HepG2 (cell line): ENCODE data around the gene DHX16. TPM values are rescaled to one million over a fixed set of nuclear protein-coding genes. Genes with fewer than 3 reads are reported as not detected.

ENCODE experiments used
- ATAC-seq: fragments of 200-7000 bp; cut with Tn5 transposase; 3 replicates; pipeline ENCODE4 v1.9.1; 2020; ENCODE audit warnings: mild to moderate bottlenecking, moderate library complexity
- BruUV-seq: library from RNA; stranded (reverse); fragments of 400-500 nt; replicated peaks from 2 replicates; lab custom pipeline; 2021; lab: Mats Ljungman, UMichigan
- CTCF ChIA-PET: fragments of 300-600 bp; formaldehyde crosslinking; extraction: SDS; loops from one replicate; lab custom pipeline; 2021; ENCODE audit warnings: low total read pairs, inconsistent platforms, low intra/inter-chr PET ratio; lab: Yijun Ruan, JAX
- POLR2A ChIA-PET: fragments of 350-600 bp; sonication (Branson Sonifier 250); formaldehyde crosslinking; loops from one replicate; lab custom pipeline; 2020; ENCODE audit warnings: antibody characterized with exemption, inconsistent platforms; lab: Yijun Ruan, JAX
- DNase-seq: peaks from one replicate; pipeline ENCODE4 v3.0.0-alpha.2; 2015; ENCODE audit warnings: low spot score
- FAIRE-seq: peaks from 3 replicates; lab custom pipeline; 2011; peaks lifted over from hg19 to GRCh38; lab: Jason Lieb, UNC
- H2AFZ ChIP-seq: one replicate; pipeline ENCODE4 v1.6.1; 2011; ENCODE audit warnings: low read length, inconsistent platforms
- H3K27ac ChIP-seq: fragments of 300-600 bp; 3 replicates; pipeline ENCODE4 v1.8.0; 2011; ENCODE audit warnings: mixed run types, mild to moderate bottlenecking, mixed read lengths, low read length, inconsistent platforms; ENCODE audit not compliant: insufficient read depth; ENCODE audit errors: extremely low read length
- H3K27me3 ChIP-seq, 2 experiments: fragments of 200-600 bp in 1 of 2; 2 replicates in 1 of 2; 3 replicates in 1 of 2; pipeline versions ENCODE4 v1.6.0 to v1.8.0; 2011; ENCODE audit warnings: low read length in 2 of 2, mild to moderate bottlenecking in 2 of 2, moderate library complexity in 2 of 2, inconsistent platforms in 1 of 2; ENCODE audit not compliant: insufficient read depth in 2 of 2, control insufficient read depth in 1 of 2
- H3K36me3 ChIP-seq, 2 experiments: fragments of 200-600 bp in 1 of 2; replicated peaks in 1 of 2; 2 replicates in 1 of 2; 3 replicates in 1 of 2; pipeline versions ENCODE4 v1.5.1 to v1.8.0; 2011; ENCODE audit warnings: low read length in 2 of 2, inconsistent platforms in 1 of 2; ENCODE audit not compliant: insufficient read depth in 2 of 2, control insufficient read depth in 1 of 2
- H3K4me1 ChIP-seq: 2 replicates; pipeline ENCODE4 v1.5.1; 2012; ENCODE audit warnings: low read length, inconsistent platforms; ENCODE audit not compliant: insufficient read depth
- H3K4me2 ChIP-seq: 2 replicates; pipeline ENCODE4 v1.6.0; 2011; ENCODE audit warnings: low read depth, low read length, inconsistent platforms
- H3K4me3 ChIP-seq, 3 experiments: fragments of 200-600 bp in 1 of 3; sonication (generic), shearing (Covaris generic) in 1 of 3; replicated peaks in 1 of 3; 2 replicates each; pipeline ENCODE4 v1.5.1; 2011 to 2016; ENCODE audit warnings: low read length in 3 of 3, inconsistent platforms in 2 of 3, low read depth in 2 of 3, mild to moderate bottlenecking in 2 of 3, control low read depth in 1 of 3, mixed read lengths in 1 of 3; ENCODE audit not compliant: insufficient read depth in 1 of 3
- H3K79me2 ChIP-seq: one replicate; pipeline ENCODE4 v1.6.1; 2011; ENCODE audit warnings: low read length, inconsistent platforms; ENCODE audit not compliant: insufficient read depth
- H3K9ac ChIP-seq: 2 replicates; pipeline ENCODE4 v1.6.0; 2011; ENCODE audit warnings: mild to moderate bottlenecking, low read depth, low read length, inconsistent platforms; ENCODE audit not compliant: insufficient read depth
- H3K9me3 ChIP-seq: 2 replicates; pipeline ENCODE4 v1.5.1; 2012; ENCODE audit warnings: mild to moderate bottlenecking, low read length
- H4K20me1 ChIP-seq: 2 replicates; pipeline ENCODE4 v1.6.0; 2011; ENCODE audit warnings: inconsistent platforms, mild to moderate bottlenecking, low read length, moderate library complexity; ENCODE audit not compliant: insufficient read depth
- ATF7 ChIP-seq, 2 experiments: fragments of 450-650 bp in 1 of 2; sonication (generic) in 1 of 2; formaldehyde crosslinking in 1 of 2; IDR thresholded peaks; 2 replicates each; pipeline versions ENCODE4 v1.4.0 to v1.6.1; 2016 to 2020; ENCODE audit warnings: antibody characterized with exemption in 1 of 2, mild to moderate bottlenecking in 1 of 2, missing genetic modification reagents in 1 of 2
- BRD4 ChIP-seq: sonication (generic); formaldehyde crosslinking; IDR thresholded peaks from 2 replicates; pipeline ENCODE4 v1.4.0; 2020; ENCODE audit warnings: missing genetic modification reagents
- CCAR2 ChIP-seq: fragments of 200-400 bp; formaldehyde crosslinking; optimal IDR thresholded peaks from 2 replicates; pipeline ENCODE3; 2018; ENCODE audit warnings: low read depth, mild to moderate bottlenecking, low read length, moderate library complexity
- CTCF ChIP-seq: sonication (generic); formaldehyde crosslinking; IDR thresholded peaks from 2 replicates; pipeline ENCODE4 v1.5.0; 2020; ENCODE audit warnings: mild to moderate bottlenecking, missing genetic modification reagents, moderate library complexity
- EEA1 ChIP-seq: sonication (generic); formaldehyde crosslinking; IDR thresholded peaks from 2 replicates; pipeline ENCODE4 v1.5.1; 2020; ENCODE audit warnings: mild to moderate bottlenecking, missing genetic modification reagents, borderline replicate concordance
- GPN1 ChIP-seq: sonication (generic); formaldehyde crosslinking; IDR thresholded peaks from 2 replicates; pipeline ENCODE4 v1.5.1; 2020; ENCODE audit warnings: missing genetic modification reagents, borderline replicate concordance
- HDAC6 ChIP-seq: fragments of 200-600 bp; sonication (generic); IDR thresholded peaks from 2 replicates; pipeline ENCODE4 v1.7.0; 2017; ENCODE audit warnings: mild to moderate bottlenecking, antibody characterized with exemption, low read length, low read depth
- HNRNPH1 ChIP-seq: fragments of 200-400 bp; formaldehyde crosslinking; optimal IDR thresholded peaks from 2 replicates; pipeline ENCODE3; 2017; ENCODE audit warnings: mild to moderate bottlenecking, low read depth, low read length
- POLR2G ChIP-seq: fragments of 200-400 bp; formaldehyde crosslinking; IDR thresholded peaks from 2 replicates; pipeline ENCODE4 v1.6.1; 2018; ENCODE audit warnings: mild to moderate bottlenecking, low read depth, low read length, moderate library complexity
- PTBP1 ChIP-seq: fragments of 200-400 bp; formaldehyde crosslinking; IDR thresholded peaks from 2 replicates; pipeline ENCODE4 v1.6.1; 2018; ENCODE audit warnings: low read length, low read depth; ENCODE audit not compliant: poor library complexity, severe bottlenecking
- RBM39 ChIP-seq: fragments of 200-400 bp; formaldehyde crosslinking; IDR thresholded peaks from one replicate; pipeline ENCODE4 v1.6.1; 2018; ENCODE audit warnings: antibody characterized with exemption, mild to moderate bottlenecking, low read depth, low read length; ENCODE audit not compliant: poor library complexity, severe bottlenecking
- UBTF ChIP-seq: sonication (generic); formaldehyde crosslinking; IDR thresholded peaks from 2 replicates; pipeline ENCODE4 v1.4.0; 2020; ENCODE audit warnings: mild to moderate bottlenecking, missing genetic modification reagents
- ZFAT ChIP-seq: sonication (generic); formaldehyde crosslinking; conservative IDR thresholded peaks from 2 replicates; pipeline ENCODE4 v1.8.1; 2023; ENCODE audit warnings: missing genetic modification reagents, inconsistent platforms
- ZFP90 ChIP-seq: sonication (generic); formaldehyde crosslinking; IDR thresholded peaks from 2 replicates; pipeline ENCODE4 v1.8.0; 2022; ENCODE audit warnings: missing genetic modification reagents, mild to moderate bottlenecking, inconsistent platforms, borderline replicate concordance
- ZNF343 ChIP-seq: sonication (generic); formaldehyde crosslinking; IDR thresholded peaks from 2 replicates; pipeline ENCODE4 v1.4.0; 2020; ENCODE audit warnings: mild to moderate bottlenecking, missing genetic modification reagents
- ZNF350 ChIP-seq: sonication (generic); formaldehyde crosslinking; IDR thresholded peaks from 2 replicates; pipeline ENCODE4 v1.4.0; 2020; ENCODE audit warnings: mild to moderate bottlenecking, low read depth, missing genetic modification reagents, borderline replicate concordance
- ZNF674 ChIP-seq: sonication (generic); formaldehyde crosslinking; IDR thresholded peaks from 2 replicates; pipeline ENCODE4 v1.5.0; 2020; ENCODE audit warnings: low read depth, mild to moderate bottlenecking, missing genetic modification reagents
- ZNF768 ChIP-seq: sonication (generic); formaldehyde crosslinking; IDR thresholded peaks from 2 replicates; pipeline ENCODE4 v1.4.0; 2020; ENCODE audit warnings: missing genetic modification reagents
- ZSCAN29 ChIP-seq: sonication (generic); formaldehyde crosslinking; conservative IDR thresholded peaks from 2 replicates; pipeline ENCODE4 v1.4.0; 2020; ENCODE audit warnings: mild to moderate bottlenecking, missing genetic modification reagents
- WGBS: methylation state at CpG from one replicate; pipeline ENCODE4 v1.1.6; 2017; ENCODE audit warnings: low lambda C conversion rate; 5-methylcytosine and 5-hydroxymethylcytosine counted together
- in situ Hi-C: cut with HindIII; loops from 2 replicates; pipeline ENCODE4 v1.10.0; 2017; ENCODE audit warnings: low pct_unique_long_range_greater_than_20kb; ENCODE audit not compliant: extremely low pct_ligation_motif_present
- intact Hi-C: fragments of 100-400 bp; cut with micrococcal nuclease; formaldehyde crosslinking; loops from one replicate; pipeline ENCODE4 v1.10.0; 2022; ENCODE audit not compliant: unreplicated experiment
- polyA plus RNA-seq, 8 experiments: library from polyadenylated mRNA; depleted of rRNA in 3 of 8; stranded (reverse) in 7 of 8; unstranded in 1 of 8; fragments of >200 nt; fragmentation: Illumina TruSeq in 4 of 8; extraction: Trizol in 4 of 8; gene quantifications; 2 replicates each; pipeline versions ENCODE4 v1.2.1 to v1.2.3, GENCODE V29; 2011 to 2016; ENCODE audit warnings: low read depth in 4 of 8, missing spikeins in 1 of 8, mixed read lengths in 1 of 8; ENCODE audit not compliant: insufficient read depth in 1 of 8
- total RNA-seq, 5 experiments: library from RNA; depleted of rRNA; stranded (reverse); fragments of >200 nt; fragmentation: Illumina TruSeq; extraction: Trizol; gene quantifications; 2 replicates each; pipeline ENCODE4 v1.2.3, GENCODE V29; 2016; ENCODE audit warnings: low read depth in 1 of 5

DHX16 gene
- total and polyA plus RNA-seq, 2 of the 13 experiments (the other 11 are each of a cell fraction or from before 2014, with no cell fraction given), result 57.0 to 58.5 TPM

- Histone ChIP-seq H3K4me2 (peak overlapping the region; percentile 66), H3K27me3 (no peaks in the 10 kb centered on the region; a peak in 1 of 5 replicates), H3K4me3 (peak overlapping the region; percentile 89 to 94 (median 90)), H3K79me2 (peaks cover 46% of the 10 kb centered on the region), H4K20me1 (peaks cover 43% of the 10 kb centered on the region), H3K36me3 (peaks cover 13 to 35% of the 10 kb centered on the region in 2 experiments), H2AFZ (no peak overlapping the region), H3K9me3 (no peaks in the 10 kb centered on the region), H3K9ac (peak overlapping the region; percentile 96), H3K4me1 (peaks cover 63% of the 10 kb centered on the region), H3K27ac (peak overlapping the region; percentile 96)
- ATAC-seq (no peak), DNase-seq (peak; percentile 57), FAIRE-seq (no peak)
- POLR2A ChIA-PET, result interaction anchor here (0.6 to 5.0 kb wide), 23 partner anchors 10 to 262 kb away, joined by 3 to 92 read pairs (median 9); partner anchors contain the start of genes DHX16, FLOT1, IER3 and MRPS18B
- under 1% methylated on average over 29 of the region's 29 CpGs for WGBS
- BruUV-seq, result TSS peak; percentile 61
- CTCF ChIA-PET, result interaction anchor here (1.0 to 3.5 kb wide), 3 partner anchors 38 to 48 kb away, joined by 4 to 130 read pairs (median 4); partner anchors contain the start of gene DHX16
- in situ Hi-C loops (loop anchor here (5.0 to 10.0 kb wide), 2 partner anchors 43 to 236 kb away; partner anchors contain the start of gene HLA-E), intact Hi-C loops (loop anchor here (1.0 to 5.0 kb wide), 4 partner anchors 29 to 238 kb away; partner anchors contain the start of genes MRPS18B and PPP1R10)
- TF ChIP-seq CCAR2 (no peak), ZNF350 (CRISPR knock-in tag) (no peak), CTCF (no peak), ZFAT (CRISPR knock-in tag) (no peak), PTBP1 (peak; percentile 23), POLR2G (peak; percentile 14; the same call in 1 of the 2 replicates), ZNF343 (CRISPR knock-in tag) (0 out of 2 replicates have a peak, but pooled peaks have one; percentile 9), RBM39 (peak; percentile 25), BRD4 (no peak), ZFP90 (CRISPR knock-in tag) (peak; percentile 54; the same call in 1 of the 2 replicates), UBTF (CRISPR knock-in tag) (no peak), ZNF768 (CRISPR knock-in tag) (peak; percentile 54; the same call in 1 of the 2 replicates), EEA1 (0 out of 2 replicates have a peak, but pooled peaks have one; percentile 16), HNRNPH1 (peak; percentile 70), ZNF674 (CRISPR knock-in tag) (no peak), GPN1 (CRISPR knock-in tag) (0 out of 2 replicates have a peak, but pooled peaks have one; percentile 31), ZSCAN29 (no peak), ATF7 (IDR thresholded peaks at IDR 0.05) (no peak), ATF7 (CRISPR knock-in tag; IDR thresholded peaks at IDR 0.05) (0 out of 2 replicates have a peak, but pooled peaks have one; percentile 25), HDAC6 (0 out of 2 replicates have a peak, but pooled peaks have one; percentile 10)
Measured at GRCh38 chr6:30720738-30721197, 48.0 kb upstream of the DHX16 start.
